Activated naive CD4-positive, alpha-beta T cell treated with Interleukin-2 at 50 U/mL for 16 hours (primary cell): Measurements from ENCODE around the gene ADRA2B.
A peak's percentile ranks its signal among the peaks of the same experiment; 100 is the strongest.
"Not testable (repeated sequence)": the region's sequence is repeated elsewhere in the genome, so short reads cannot be mapped to it uniquely, and the experiment has no call there.

Source experiments
- DNase-seq: peaks from one replicate; pipeline ENCODE4 v3.0.0-alpha.2; 2020

The ADRA2B gene

GRCh38 chr2:96064047-96064675 is 52.2 kb downstream of the ADRA2B start:
- DNase-seq = not testable (repeated sequence)

DNA sequence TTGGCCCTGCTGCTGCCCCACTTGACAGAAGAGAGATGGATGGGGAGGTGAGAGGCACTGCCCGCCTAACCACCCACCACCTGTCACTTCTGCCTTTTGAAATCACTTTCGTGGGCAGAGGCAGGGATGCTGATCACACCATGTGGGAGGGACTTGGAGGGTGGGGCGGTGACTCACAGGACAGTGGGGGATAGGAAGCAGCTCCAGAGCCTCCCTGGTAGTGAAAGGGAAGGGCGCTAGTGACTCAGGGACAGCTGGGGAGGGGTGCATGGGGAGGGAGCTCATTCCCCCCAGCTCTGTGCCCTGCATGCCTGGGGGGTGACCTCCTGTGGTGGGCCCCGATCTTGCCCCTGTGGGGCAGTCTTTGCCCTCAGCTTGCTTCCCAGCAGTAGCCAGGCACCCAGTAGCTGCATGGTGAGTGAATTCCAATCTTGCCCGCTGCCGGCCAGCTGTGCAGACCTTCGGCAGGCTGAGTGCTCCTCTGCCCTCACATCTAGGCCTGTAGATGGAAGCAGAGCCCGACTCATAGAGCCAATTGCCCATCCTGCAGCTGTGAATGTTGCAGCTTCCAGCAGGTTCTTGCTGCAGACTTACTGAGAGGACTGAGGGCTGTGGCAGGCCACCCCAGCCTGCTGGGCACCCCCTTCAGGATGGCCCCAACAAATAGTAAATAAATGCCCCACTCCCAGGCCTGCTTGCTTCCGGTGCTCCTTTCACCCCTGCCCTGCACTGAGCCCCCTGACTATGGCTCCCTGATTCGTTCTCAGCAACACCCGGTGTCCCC is 53.1 kb downstream of the ADRA2B start:
- peak; percentile 13 for DNase-seq
